HL-60 (cell line): Measurements from ENCODE around the gene HTRA1.

Source experiments
- DNase-seq, 2 experiments: peaks; one replicate each; pipeline ENCODE4 v3.0.0-alpha.2; 2010 to 2020; ENCODE audit warnings: low read depth in 1 of 2, low spot score in 1 of 2
- H3K27ac ChIP-seq: fragments of 250-450 bp; sonication (Bioruptor Pico); replicated peaks from 2 replicates; pipeline ENCODE4 v1.5.1; 2020; ENCODE audit warnings: mild to moderate bottlenecking, moderate library complexity
- H3K27me3 ChIP-seq: fragments of 250-450 bp; sonication (Bioruptor Pico); 2 replicates; pipeline ENCODE4 v1.5.1; 2021; ENCODE audit warnings: mild to moderate bottlenecking, moderate library complexity; ENCODE audit not compliant: insufficient read depth, poor library complexity, severe bottlenecking
- H3K4me3 ChIP-seq: replicated peaks from 2 replicates; pipeline ENCODE4 v1.5.1; 2011; ENCODE audit warnings: mild to moderate bottlenecking, control low read depth, low read length; ENCODE audit not compliant: insufficient read depth
- CTCF ChIP-seq: IDR thresholded peaks from one replicate; pipeline ENCODE4 v1.5.1; 2011; ENCODE audit warnings: low read length, control low read depth, inconsistent platforms; ENCODE audit not compliant: insufficient read depth
- GABPA ChIP-seq: IDR thresholded peaks from 2 replicates; pipeline ENCODE4 v1.6.1; 2012; ENCODE audit warnings: low read depth
- POLR2AphosphoS5 ChIP-seq: IDR thresholded peaks from 2 replicates; pipeline ENCODE4 v1.6.1; 2012; ENCODE audit warnings: low read depth
- REST ChIP-seq: IDR thresholded peaks from 2 replicates; pipeline ENCODE4 v1.6.1; 2012; ENCODE audit warnings: low read depth; ENCODE audit not compliant: insufficient replicate concordance
- SPI1 ChIP-seq: IDR thresholded peaks from 2 replicates; pipeline ENCODE4 v1.6.1; 2012; ENCODE audit warnings: low read depth, mild to moderate bottlenecking, borderline replicate concordance

The HTRA1 gene

GRCh38 chr10:122524811-122525210, 63.5 kb downstream of the HTRA1 start:
- TF ChIP-seq SPI1 (no peak), REST (no peak)

GRCh38 chr10:122525788-122526187, 64.4 kb downstream of the HTRA1 start:
- no peak overlapping the region for H3K27ac ChIP-seq
- DNase-seq = no peak
- no peaks in the 10 kb centered on the region for H3K27me3 ChIP-seq
- H3K4me3 ChIP-seq = no peak overlapping the region
- TF ChIP-seq REST = no peak
- TF ChIP-seq SPI1 = no peak
- TF ChIP-seq POLR2AphosphoS5 = no peak
- TF ChIP-seq GABPA = no peak
- TF ChIP-seq CTCF = no peak

More at GRCh38 chr10:122524811-122525210, 63.5 kb downstream of the HTRA1 start:
- no peak for DNase-seq
- H3K4me3 ChIP-seq = no peak overlapping the region
- no peak overlapping the region for H3K27ac ChIP-seq
- H3K27me3 ChIP-seq = no peaks in the 10 kb centered on the region

- no peak for DNase-seq
Measured at GRCh38 chr10:122526892-122527291, 65.5 kb downstream of the HTRA1 start.

More at GRCh38 chr10:122526892-122527291, 65.5 kb downstream of the HTRA1 start:
- Histone ChIP-seq H3K27ac (no peak overlapping the region), H3K27me3 (no peaks in the 10 kb centered on the region), H3K4me3 (no peak overlapping the region)
- TF ChIP-seq CTCF = no peak
- no peak for TF ChIP-seq REST
- TF ChIP-seq POLR2AphosphoS5 = no peak
- no peak for TF ChIP-seq GABPA
- TF ChIP-seq SPI1 = no peak
